CD14-positive monocyte (primary cell): Measurements from ENCODE around the gene OR2B6. TPM values are rescaled to one million over a fixed set of nuclear protein-coding genes. Genes with fewer than 3 reads are reported as not detected.
"Not testable (repeated sequence)": the region's sequence is repeated elsewhere in the genome, so short reads cannot be mapped to it uniquely, and the experiment has no call there.

Experiments
- DNase-seq, 3 donors: peaks; one replicate each; pipeline ENCODE4 v3.0.0-alpha.2; 2011 to 2022
- H2AFZ ChIP-seq: 2 replicates; pipeline ENCODE4 v1.6.0; 2012; ENCODE audit warnings: mild to moderate bottlenecking, low read depth, low read length, inconsistent platforms; ENCODE audit not compliant: insufficient read depth, poor library complexity, severe bottlenecking
- H3K27ac ChIP-seq, 2 donors: 1 replicate in 1 of 2; 2 replicates in 1 of 2; pipeline ENCODE4 v1.5.1; 2012 to 2013; ENCODE audit warnings: low read length in 2 of 2, control low read depth in 1 of 2, inconsistent platforms in 1 of 2, low read depth in 1 of 2, mild to moderate bottlenecking in 1 of 2
- H3K27me3 ChIP-seq, 2 donors: one replicate each; pipeline versions ENCODE4 v1.6.0 to v1.6.1; 2011 to 2013; ENCODE audit warnings: low read length in 2 of 2; ENCODE audit not compliant: control insufficient read depth in 2 of 2, insufficient read depth in 2 of 2
- H3K36me3 ChIP-seq, 2 donors: replicated peaks in 1 of 2; 1 replicate in 1 of 2; 2 replicates in 1 of 2; pipeline versions ENCODE4 v1.5.1 to v1.6.1; 2012 to 2013; ENCODE audit warnings: low read length in 2 of 2, control low read depth in 1 of 2, inconsistent platforms in 1 of 2, mild to moderate bottlenecking in 1 of 2; ENCODE audit not compliant: insufficient read depth in 2 of 2, control insufficient read depth in 1 of 2
- H3K4me1 ChIP-seq, 2 donors: 1 replicate in 1 of 2; 2 replicates in 1 of 2; pipeline versions ENCODE4 v1.5.1 to v1.6.1; 2012 to 2013; ENCODE audit warnings: low read length in 2 of 2, control low read depth in 1 of 2, inconsistent platforms in 1 of 2, mild to moderate bottlenecking in 1 of 2, moderate library complexity in 1 of 2; ENCODE audit not compliant: insufficient read depth in 2 of 2, control insufficient read depth in 1 of 2
- H3K4me2 ChIP-seq: replicated peaks from 2 replicates; pipeline ENCODE3; 2012; ENCODE audit warnings: low read length, moderate library complexity, mild to moderate bottlenecking; ENCODE audit not compliant: poor library complexity, severe bottlenecking; ENCODE audit errors: extremely low read depth
- H3K4me3 ChIP-seq, 3 experiments: fragments of 200-600 bp in 1 of 3; sonication (generic) in 1 of 3; replicated peaks in 1 of 3; 1 replicate in 2 of 3; 2 replicates in 1 of 3; pipeline ENCODE4 v1.5.1; 2011 to 2013; ENCODE audit warnings: low read length in 3 of 3, mild to moderate bottlenecking in 3 of 3, control low read depth in 2 of 3, low read depth in 2 of 3, inconsistent platforms in 1 of 3, moderate library complexity in 1 of 3
- H3K79me2 ChIP-seq: 2 replicates; pipeline ENCODE4 v1.6.0; 2012; ENCODE audit warnings: mild to moderate bottlenecking, control low read depth, inconsistent platforms, low read length, moderate library complexity; ENCODE audit not compliant: insufficient read depth
- H3K9ac ChIP-seq: 2 replicates; pipeline ENCODE4 v1.6.0; 2017; ENCODE audit warnings: low read length, mild to moderate bottlenecking; ENCODE audit not compliant: insufficient read depth, poor library complexity, severe bottlenecking
- H3K9me3 ChIP-seq, 2 donors: replicated peaks in 1 of 2; 1 replicate in 1 of 2; 2 replicates in 1 of 2; pipeline versions ENCODE4 v1.5.1 to v1.6.1; 2012 to 2013; ENCODE audit warnings: low read length in 2 of 2, control low read depth in 1 of 2; ENCODE audit not compliant: control insufficient read depth in 1 of 2, insufficient read depth in 1 of 2
- H4K20me1 ChIP-seq: 2 replicates; pipeline ENCODE4 v1.6.0; 2012; ENCODE audit warnings: mild to moderate bottlenecking, low read length, control low read depth, moderate library complexity; ENCODE audit not compliant: insufficient read depth
- H3K27ac Mint-ChIP-seq, 7 donors: one replicate each; pipeline ENCODE4 v1.8.0; 2020; ENCODE audit warnings: mild to moderate bottlenecking in 7 of 7, mixed read lengths in 7 of 7, moderate library complexity in 6 of 7, inconsistent platforms in 2 of 7
- H3K27me3 Mint-ChIP-seq, 3 donors: one replicate each; pipeline ENCODE4 v1.8.0; 2021 to 2022; ENCODE audit warnings: low read depth in 3 of 3, mild to moderate bottlenecking in 3 of 3, mixed read lengths in 3 of 3, moderate library complexity in 3 of 3, inconsistent platforms in 1 of 3
- H3K36me3 Mint-ChIP-seq, 2 donors: one replicate each; pipeline ENCODE4 v1.8.0; 2020; ENCODE audit warnings: mixed read lengths in 2 of 2, inconsistent platforms in 1 of 2, mild to moderate bottlenecking in 1 of 2
- H3K4me1 Mint-ChIP-seq: one replicate; pipeline ENCODE4 v1.8.0; 2020; ENCODE audit warnings: mild to moderate bottlenecking, mixed read lengths
- H3K4me3 Mint-ChIP-seq, 2 donors: one replicate each; pipeline ENCODE4 v1.8.0; 2020; ENCODE audit warnings: mild to moderate bottlenecking in 2 of 2, mixed read lengths in 2 of 2, moderate library complexity in 1 of 2
- H3K9me3 Mint-ChIP-seq, 7 donors: one replicate each; pipeline ENCODE4 v1.8.0; 2020 to 2022; ENCODE audit warnings: mixed read lengths in 7 of 7, mild to moderate bottlenecking in 6 of 7, moderate library complexity in 6 of 7, inconsistent platforms in 2 of 7
- WGBS: methylation state at CpG from one replicate; pipeline ENCODE4 v1.1.5; 2013; ENCODE audit warnings: missing lambda C conversion rate; ENCODE audit not compliant: insufficient coverage; 5-methylcytosine and 5-hydroxymethylcytosine counted together
- intact Hi-C, 2 donors: fragments of 100-400 bp; cut with micrococcal nuclease; formaldehyde crosslinking; loops; one replicate each; pipeline versions ENCODE4 v1.15.0 to v1.15.1; 2023
- polyA plus RNA-seq, 3 donors: library from polyadenylated mRNA; depleted of rRNA in 1 of 3; unstranded in 2 of 3; stranded (reverse) in 1 of 3; fragments of 300-500 nt in 2 of 3; fragments of >200 nt in 1 of 3; fragmentation: Illumina TruSeq in 2 of 3; gene quantifications; 1 replicate in 2 of 3; 2 replicates in 1 of 3; pipeline ENCODE4 v1.2.3, GENCODE V29; 2012 to 2021
- TF ChIP-seq, protein P1 (sequence below): fragments of 200-600 bp; IDR thresholded peaks from one replicate; pipeline ENCODE4 v1.8.0; 2022; ENCODE audit warnings: antibody characterized with exemption, mild to moderate bottlenecking

Gene OR2B6
- polyA plus RNA-seq, 3 donors = not detected

DNA sequence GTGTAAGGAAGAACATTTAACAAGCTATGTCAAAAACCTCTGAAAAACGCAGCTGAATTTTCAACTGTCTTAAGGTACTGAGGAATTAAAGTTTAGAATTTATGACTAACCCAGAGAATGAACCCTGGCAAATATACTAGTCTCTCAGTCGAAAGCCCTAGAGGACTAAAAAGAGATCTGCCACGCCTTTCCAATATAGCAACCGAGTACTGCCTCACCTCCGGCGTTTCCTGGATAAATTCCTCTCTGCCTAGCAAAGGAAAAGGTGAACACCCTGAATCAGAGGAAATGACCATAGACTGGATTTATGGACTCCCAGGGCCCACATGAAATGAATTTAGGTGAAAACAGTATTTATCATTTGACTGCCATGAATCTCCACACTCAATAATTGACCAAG lies 32.9 kb upstream of the OR2B6 start:
- no peak for DNase-seq
- H3K9me3 ChIP-seq = peaks cover 0 to 6% of the 10 kb centered on the region in 2 donors
- no CpG with 5 or more reads among the region's 6 CpGs for WGBS

DNA sequence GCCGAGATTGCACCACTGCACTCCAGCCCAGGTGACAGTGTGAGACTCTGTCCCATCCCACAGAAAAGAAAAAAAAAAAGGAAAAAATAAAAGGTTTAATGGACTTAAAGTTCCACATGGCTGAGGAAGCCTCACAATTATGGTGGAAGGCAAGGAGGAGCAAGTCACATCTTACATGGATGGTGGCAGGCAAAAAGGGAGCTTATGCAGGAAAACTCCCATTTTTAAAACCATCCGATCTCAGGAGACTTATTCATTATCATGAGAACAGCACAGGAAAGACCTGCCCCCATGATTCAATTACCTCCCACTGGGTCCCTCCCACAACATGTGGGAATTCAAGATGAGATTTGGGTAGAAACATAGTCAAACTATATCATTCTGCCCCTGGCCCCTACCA lies 29.0 kb upstream of the OR2B6 start:
- H3K9ac ChIP-seq, H3K4me1 ChIP-seq, H3K4me1 Mint-ChIP-seq, DNase-seq, H3K4me3 ChIP-seq, H3K4me2 ChIP-seq, H3K4me3 Mint-ChIP-seq, H4K20me1 ChIP-seq, H3K36me3 ChIP-seq, H3K9me3 ChIP-seq, H3K27ac Mint-ChIP-seq, H3K27me3 Mint-ChIP-seq, H3K36me3 Mint-ChIP-seq, H2AFZ ChIP-seq, H3K27me3 ChIP-seq, H3K79me2 ChIP-seq, intact Hi-C loops, H3K27ac ChIP-seq: not testable (repeated sequence)
- no CpG with 5 or more reads among the region's 2 CpGs for WGBS
- peaks cover 3 to 16% (median 6%) of the 10 kb centered on the region in 7 donors for H3K9me3 Mint-ChIP-seq

More for the DNA sequence above, 32.9 kb upstream of the OR2B6 start:
- no peak overlapping the region for H3K4me3 ChIP-seq
- H2AFZ ChIP-seq = no peak overlapping the region
- no peak overlapping the region for H3K27ac Mint-ChIP-seq
- H3K36me3 Mint-ChIP-seq = no peaks in the 10 kb centered on the region
- no peak overlapping the region for H3K4me3 Mint-ChIP-seq
- H3K27ac ChIP-seq = no peak overlapping the region
- no peaks in the 10 kb centered on the region for H3K79me2 ChIP-seq
- H3K9ac ChIP-seq = no peak overlapping the region
- H3K4me1 ChIP-seq = no peaks in the 10 kb centered on the region
- TF ChIP-seq, protein P1, sequence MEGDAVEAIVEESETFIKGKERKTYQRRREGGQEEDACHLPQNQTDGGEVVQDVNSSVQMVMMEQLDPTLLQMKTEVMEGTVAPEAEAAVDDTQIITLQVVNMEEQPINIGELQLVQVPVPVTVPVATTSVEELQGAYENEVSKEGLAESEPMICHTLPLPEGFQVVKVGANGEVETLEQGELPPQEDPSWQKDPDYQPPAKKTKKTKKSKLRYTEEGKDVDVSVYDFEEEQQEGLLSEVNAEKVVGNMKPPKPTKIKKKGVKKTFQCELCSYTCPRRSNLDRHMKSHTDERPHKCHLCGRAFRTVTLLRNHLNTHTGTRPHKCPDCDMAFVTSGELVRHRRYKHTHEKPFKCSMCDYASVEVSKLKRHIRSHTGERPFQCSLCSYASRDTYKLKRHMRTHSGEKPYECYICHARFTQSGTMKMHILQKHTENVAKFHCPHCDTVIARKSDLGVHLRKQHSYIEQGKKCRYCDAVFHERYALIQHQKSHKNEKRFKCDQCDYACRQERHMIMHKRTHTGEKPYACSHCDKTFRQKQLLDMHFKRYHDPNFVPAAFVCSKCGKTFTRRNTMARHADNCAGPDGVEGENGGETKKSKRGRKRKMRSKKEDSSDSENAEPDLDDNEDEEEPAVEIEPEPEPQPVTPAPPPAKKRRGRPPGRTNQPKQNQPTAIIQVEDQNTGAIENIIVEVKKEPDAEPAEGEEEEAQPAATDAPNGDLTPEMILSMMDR = no peak
- no peak overlapping the region for H3K4me2 ChIP-seq
- intact Hi-C loops = no loop called here
- H3K27me3 Mint-ChIP-seq = peaks cover 2 to 7% (median 3%) of the 10 kb centered on the region in 3 donors
- peaks cover 0 to 10% (median 2%) of the 10 kb centered on the region in 7 donors for H3K9me3 Mint-ChIP-seq
- H3K4me1 Mint-ChIP-seq = no peaks in the 10 kb centered on the region
- peaks cover 0 to 2% of the 10 kb centered on the region in 2 donors for H3K27me3 ChIP-seq
- H3K36me3 ChIP-seq = no peaks in the 10 kb centered on the region
- H4K20me1 ChIP-seq = no peaks in the 10 kb centered on the region

DNA sequence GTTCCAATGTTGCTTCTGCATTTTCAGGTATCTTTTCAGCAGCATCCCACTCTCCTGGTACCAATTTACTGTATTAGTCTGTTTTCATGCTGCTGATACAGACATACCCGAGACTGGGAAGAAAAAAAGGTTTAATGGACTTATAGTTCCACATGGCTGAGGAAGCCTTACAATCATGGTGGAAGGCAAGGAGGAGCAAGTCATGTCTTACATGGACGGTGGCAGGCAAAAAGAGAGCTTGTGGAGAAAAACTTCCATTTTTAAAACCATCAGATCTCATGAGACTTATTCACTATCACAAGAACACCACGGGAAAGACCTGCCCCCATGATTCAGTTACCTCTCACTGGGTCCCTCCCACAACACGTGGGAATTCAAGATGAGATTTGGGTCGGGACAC lies 27.1 kb upstream of the OR2B6 start:
- H3K9me3 ChIP-seq, H3K4me3 Mint-ChIP-seq, H3K9ac ChIP-seq, H4K20me1 ChIP-seq, H3K4me3 ChIP-seq, H3K27me3 ChIP-seq, DNase-seq, H3K27me3 Mint-ChIP-seq, H3K27ac ChIP-seq, H3K4me1 Mint-ChIP-seq, H3K27ac Mint-ChIP-seq, H3K36me3 Mint-ChIP-seq, H3K4me1 ChIP-seq, intact Hi-C loops, H3K79me2 ChIP-seq, H3K36me3 ChIP-seq, H3K4me2 ChIP-seq, H2AFZ ChIP-seq: not testable (repeated sequence)
- WGBS = 88% methylated on average over 1 of the region's 5 CpGs
- peaks cover 3 to 16% (median 6%) of the 10 kb centered on the region in 7 donors for H3K9me3 Mint-ChIP-seq
